CD14-positive monocyte (primary cell): Measurements from ENCODE around the gene CPN1. TPM values are rescaled to one million over a fixed set of nuclear protein-coding genes. Genes with fewer than 3 reads are reported as not detected.

Experiments used
- DNase-seq, 3 donors: peaks; one replicate each; pipeline ENCODE4 v3.0.0-alpha.2; 2011 to 2022
- H2AFZ ChIP-seq: 2 replicates; pipeline ENCODE4 v1.6.0; 2012; ENCODE audit warnings: mild to moderate bottlenecking, low read depth, low read length, inconsistent platforms; ENCODE audit not compliant: insufficient read depth, poor library complexity, severe bottlenecking
- H3K27ac ChIP-seq, 2 donors: 1 replicate in 1 of 2; 2 replicates in 1 of 2; pipeline ENCODE4 v1.5.1; 2012 to 2013; ENCODE audit warnings: low read length in 2 of 2, control low read depth in 1 of 2, inconsistent platforms in 1 of 2, low read depth in 1 of 2, mild to moderate bottlenecking in 1 of 2
- H3K27me3 ChIP-seq, 2 donors: one replicate each; pipeline versions ENCODE4 v1.6.0 to v1.6.1; 2011 to 2013; ENCODE audit warnings: low read length in 2 of 2; ENCODE audit not compliant: control insufficient read depth in 2 of 2, insufficient read depth in 2 of 2
- H3K36me3 ChIP-seq, 2 donors: replicated peaks in 1 of 2; 1 replicate in 1 of 2; 2 replicates in 1 of 2; pipeline versions ENCODE4 v1.5.1 to v1.6.1; 2012 to 2013; ENCODE audit warnings: low read length in 2 of 2, control low read depth in 1 of 2, inconsistent platforms in 1 of 2, mild to moderate bottlenecking in 1 of 2; ENCODE audit not compliant: insufficient read depth in 2 of 2, control insufficient read depth in 1 of 2
- H3K4me1 ChIP-seq, 2 donors: 1 replicate in 1 of 2; 2 replicates in 1 of 2; pipeline versions ENCODE4 v1.5.1 to v1.6.1; 2012 to 2013; ENCODE audit warnings: low read length in 2 of 2, control low read depth in 1 of 2, inconsistent platforms in 1 of 2, mild to moderate bottlenecking in 1 of 2, moderate library complexity in 1 of 2; ENCODE audit not compliant: insufficient read depth in 2 of 2, control insufficient read depth in 1 of 2
- H3K4me2 ChIP-seq: replicated peaks from 2 replicates; pipeline ENCODE3; 2012; ENCODE audit warnings: low read length, moderate library complexity, mild to moderate bottlenecking; ENCODE audit not compliant: poor library complexity, severe bottlenecking; ENCODE audit errors: extremely low read depth
- H3K4me3 ChIP-seq, 3 experiments: fragments of 200-600 bp in 1 of 3; sonication (generic) in 1 of 3; replicated peaks in 1 of 3; 1 replicate in 2 of 3; 2 replicates in 1 of 3; pipeline ENCODE4 v1.5.1; 2011 to 2013; ENCODE audit warnings: low read length in 3 of 3, mild to moderate bottlenecking in 3 of 3, control low read depth in 2 of 3, low read depth in 2 of 3, inconsistent platforms in 1 of 3, moderate library complexity in 1 of 3
- H3K79me2 ChIP-seq: 2 replicates; pipeline ENCODE4 v1.6.0; 2012; ENCODE audit warnings: mild to moderate bottlenecking, control low read depth, inconsistent platforms, low read length, moderate library complexity; ENCODE audit not compliant: insufficient read depth
- H3K9ac ChIP-seq: 2 replicates; pipeline ENCODE4 v1.6.0; 2017; ENCODE audit warnings: low read length, mild to moderate bottlenecking; ENCODE audit not compliant: insufficient read depth, poor library complexity, severe bottlenecking
- H3K9me3 ChIP-seq, 2 donors: replicated peaks in 1 of 2; 1 replicate in 1 of 2; 2 replicates in 1 of 2; pipeline versions ENCODE4 v1.5.1 to v1.6.1; 2012 to 2013; ENCODE audit warnings: low read length in 2 of 2, control low read depth in 1 of 2; ENCODE audit not compliant: control insufficient read depth in 1 of 2, insufficient read depth in 1 of 2
- H4K20me1 ChIP-seq: 2 replicates; pipeline ENCODE4 v1.6.0; 2012; ENCODE audit warnings: mild to moderate bottlenecking, low read length, control low read depth, moderate library complexity; ENCODE audit not compliant: insufficient read depth
- H3K27ac Mint-ChIP-seq, 7 donors: one replicate each; pipeline ENCODE4 v1.8.0; 2020; ENCODE audit warnings: mild to moderate bottlenecking in 7 of 7, mixed read lengths in 7 of 7, moderate library complexity in 6 of 7, inconsistent platforms in 2 of 7
- H3K27me3 Mint-ChIP-seq, 3 donors: one replicate each; pipeline ENCODE4 v1.8.0; 2021 to 2022; ENCODE audit warnings: low read depth in 3 of 3, mild to moderate bottlenecking in 3 of 3, mixed read lengths in 3 of 3, moderate library complexity in 3 of 3, inconsistent platforms in 1 of 3
- H3K36me3 Mint-ChIP-seq, 2 donors: one replicate each; pipeline ENCODE4 v1.8.0; 2020; ENCODE audit warnings: mixed read lengths in 2 of 2, inconsistent platforms in 1 of 2, mild to moderate bottlenecking in 1 of 2
- H3K4me1 Mint-ChIP-seq: one replicate; pipeline ENCODE4 v1.8.0; 2020; ENCODE audit warnings: mild to moderate bottlenecking, mixed read lengths
- H3K4me3 Mint-ChIP-seq, 2 donors: one replicate each; pipeline ENCODE4 v1.8.0; 2020; ENCODE audit warnings: mild to moderate bottlenecking in 2 of 2, mixed read lengths in 2 of 2, moderate library complexity in 1 of 2
- H3K9me3 Mint-ChIP-seq, 7 donors: one replicate each; pipeline ENCODE4 v1.8.0; 2020 to 2022; ENCODE audit warnings: mixed read lengths in 7 of 7, mild to moderate bottlenecking in 6 of 7, moderate library complexity in 6 of 7, inconsistent platforms in 2 of 7
- CTCF ChIP-seq: fragments of 200-600 bp; IDR thresholded peaks from one replicate; pipeline ENCODE4 v1.8.0; 2022; ENCODE audit warnings: antibody characterized with exemption, mild to moderate bottlenecking
- WGBS: methylation state at CpG from one replicate; pipeline ENCODE4 v1.1.5; 2013; ENCODE audit warnings: missing lambda C conversion rate; ENCODE audit not compliant: insufficient coverage; 5-methylcytosine and 5-hydroxymethylcytosine counted together
- intact Hi-C, 2 donors: fragments of 100-400 bp; cut with micrococcal nuclease; formaldehyde crosslinking; loops; one replicate each; pipeline versions ENCODE4 v1.15.0 to v1.15.1; 2023
- polyA plus RNA-seq, 3 donors: library from polyadenylated mRNA; depleted of rRNA in 1 of 3; unstranded in 2 of 3; stranded (reverse) in 1 of 3; fragments of 300-500 nt in 2 of 3; fragments of >200 nt in 1 of 3; fragmentation: Illumina TruSeq in 2 of 3; gene quantifications; 1 replicate in 2 of 3; 2 replicates in 1 of 3; pipeline ENCODE4 v1.2.3, GENCODE V29; 2012 to 2021

CPN1 gene
- polyA plus RNA-seq, 3 donors = not detected

- Mint-ChIP-seq H3K27me3 (peaks cover 0 to 4% (median 3%) of the 10 kb centered on the region in 3 donors), H3K27ac (peak overlapping the region in 3 of 7 donors; percentile 16 to 35 (median 21)), H3K4me1 (peaks cover 26% of the 10 kb centered on the region), H3K36me3 (peaks cover 9 to 12% of the 10 kb centered on the region in 2 donors), H3K4me3 (no peak overlapping the region), H3K9me3 (no peaks in the 10 kb centered on the region)
- DNase-seq = no peak
- Histone ChIP-seq H3K4me2 (no peak overlapping the region), H3K9me3 (no peaks in the 10 kb centered on the region), H3K9ac (no peak overlapping the region), H3K36me3 (peaks cover 0 to 5% of the 10 kb centered on the region in 2 donors), H2AFZ (no peak overlapping the region), H3K4me3 (no peak overlapping the region), H3K27me3 (no peaks in the 10 kb centered on the region), H3K27ac (no peak overlapping the region), H4K20me1 (no peaks in the 10 kb centered on the region), H3K79me2 (peaks cover 11% of the 10 kb centered on the region), H3K4me1 (peaks cover 24 to 27% of the 10 kb centered on the region in 2 donors)
- no peak for TF ChIP-seq CTCF
- WGBS = 89% methylated on average over 3 of the region's 4 CpGs
- intact Hi-C loops = no loop called here
Observed at GRCh38 chr10:99996671-99997648, 84.7 kb downstream of the CPN1 start.

GRCh38 chr10:99995713-99996112 is 86.0 kb downstream of the CPN1 start:
- H3K36me3 ChIP-seq = peaks cover 0 to 5% of the 10 kb centered on the region in 2 donors
- peaks cover 7% of the 10 kb centered on the region for H3K79me2 ChIP-seq
- H2AFZ ChIP-seq = no peak overlapping the region
- Mint-ChIP-seq H3K4me3 (no peak overlapping the region), H3K36me3 (peaks cover 9 to 12% of the 10 kb centered on the region in 2 donors), H3K9me3 (no peaks in the 10 kb centered on the region), H3K27ac (peak overlapping the region; percentile 97 to 99 (median 98)), H3K4me1 (peaks cover 26% of the 10 kb centered on the region), H3K27me3 (peaks cover 0 to 4% (median 3%) of the 10 kb centered on the region in 3 donors)
- H3K9me3 ChIP-seq = no peaks in the 10 kb centered on the region
- H3K27ac ChIP-seq = peak overlapping the region in 1 of 2 donors; percentile 96
- no peak for TF ChIP-seq CTCF
- no peaks in the 10 kb centered on the region for H3K27me3 ChIP-seq
- no peak overlapping the region for H3K4me2 ChIP-seq
- no peak for DNase-seq
- peaks cover 24 to 27% of the 10 kb centered on the region in 2 donors for H3K4me1 ChIP-seq
- no peak overlapping the region for H3K4me3 ChIP-seq
- H4K20me1 ChIP-seq = no peaks in the 10 kb centered on the region
- WGBS = no CpG with 5 or more reads among the region's 3 CpGs
- H3K9ac ChIP-seq = no peak overlapping the region
- intact Hi-C loops = loop anchor here in 1 of 2 donors (2.0 kb wide), 1 partner anchor 13 kb away; the partner anchor contains the start of gene DNMBP
